NCI-H345 treated with DMSO at 0.1 percent for 48 hours (cell line): ENCODE measurements around the gene KPTN.
A peak's percentile ranks its signal among the peaks of the same experiment; 100 is the strongest.

ENCODE experiments used
- DNase-seq: peaks from one replicate; lab custom pipeline; 2025; ENCODE audit not compliant: unreplicated experiment; lab: John Stamatoyannopoulos, UW

The KPTN gene

GRCh38 chr19:47483800-47484690 lies at the start of gene KPTN:
KPTN (minus strand) TSS chr19:47484219; CDS start chr19:47484160, 59 bp downstream.
- DNase-seq: peak; percentile 48

- DNase-seq: no peak
Observed at GRCh38 chr19:47531640-47532387, 47.8 kb upstream of the KPTN start.

GRCh38 chr19:47529018-47529742 lies 45.2 kb upstream of the KPTN start:
- DNase-seq: no peak

GRCh38 chr19:47526798-47527197 lies 42.8 kb upstream of the KPTN start:
- no peak for DNase-seq

- no peak for DNase-seq
Observed at GRCh38 chr19:47523473-47523872, 39.5 kb upstream of the KPTN start.

- no peak for DNase-seq
Observed at GRCh38 chr19:47521473-47522180, 37.6 kb upstream of the KPTN start.

- DNase-seq: no peak
Observed at GRCh38 chr19:47520839-47521238, 36.8 kb upstream of the KPTN start.

- no peak for DNase-seq
Observed at GRCh38 chr19:47520343-47520806, 36.4 kb upstream of the KPTN start.

GRCh38 chr19:47518854-47519253 lies 34.8 kb upstream of the KPTN start:
- no peak for DNase-seq

GRCh38 chr19:47518139-47518538 lies 34.1 kb upstream of the KPTN start:
- DNase-seq: no peak

- DNase-seq: peak; percentile 99
Observed at GRCh38 chr19:47514869-47515588, 31.0 kb upstream of the KPTN start, which contains the start of gene NAPA. NAPA (minus strand) TSS chr19:47515063; CDS start chr19:47514940, 123 bp downstream.

GRCh38 chr19:47514151-47514868 lies 30.3 kb upstream of the KPTN start:
- no peak for DNase-seq

- DNase-seq: no peak
Observed at GRCh38 chr19:47512948-47513319, 28.9 kb upstream of the KPTN start.

GRCh38 chr19:47512183-47512947 lies 28.3 kb upstream of the KPTN start:
- no peak for DNase-seq

- no peak for DNase-seq
Observed at GRCh38 chr19:47511681-47512080, 27.7 kb upstream of the KPTN start.

GRCh38 chr19:47511128-47511517 lies 27.1 kb upstream of the KPTN start:
- no peak for DNase-seq

- DNase-seq: no peak
Observed at GRCh38 chr19:47510516-47511127, 26.6 kb upstream of the KPTN start.

- DNase-seq: no peak
Observed at GRCh38 chr19:47509973-47510372, 26.0 kb upstream of the KPTN start.
